HG02973 (cell line): ENCODE measurements around the gene ADAMTS14.

Experiments
- ATAC-seq: cut with Tn5 transposase; IDR thresholded peaks from one replicate; pipeline ENCODE4 v1.9.1; 2021; ENCODE audit warnings: moderate library complexity; ENCODE audit not compliant: unreplicated experiment

ADAMTS14 gene

DNA sequence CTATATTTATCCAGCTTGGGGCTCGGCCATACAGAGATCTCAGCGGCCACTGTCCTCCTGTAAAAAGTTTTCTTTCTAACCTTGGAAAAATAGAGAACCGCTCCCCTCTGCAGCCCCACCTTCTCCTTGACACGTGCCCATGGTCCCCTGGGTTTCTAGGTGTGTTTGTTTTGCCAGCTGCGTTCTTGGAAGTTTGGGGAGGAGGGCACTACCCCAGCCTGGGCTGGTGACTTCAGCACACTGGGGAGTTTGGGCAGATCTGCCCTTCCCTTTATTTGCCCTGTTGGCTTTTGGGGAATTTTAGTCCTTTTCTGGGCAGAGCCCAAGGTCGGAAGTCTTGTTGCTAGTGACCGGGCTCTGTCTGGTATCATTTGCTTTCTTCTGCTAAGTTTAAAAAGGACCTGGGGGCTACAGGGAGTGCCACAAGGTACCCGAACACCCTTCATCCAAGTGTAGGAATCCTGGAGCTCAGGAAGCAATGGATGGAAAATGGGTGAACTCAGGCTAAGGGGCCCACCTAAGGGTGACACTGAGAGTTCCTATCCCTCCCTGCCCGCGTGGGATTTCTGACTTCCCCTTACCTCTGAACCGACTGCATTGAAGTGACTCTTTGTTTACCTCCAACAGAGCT, 1.7 kb downstream of the ADAMTS14 start:
- ATAC-seq, result no peak

DNA sequence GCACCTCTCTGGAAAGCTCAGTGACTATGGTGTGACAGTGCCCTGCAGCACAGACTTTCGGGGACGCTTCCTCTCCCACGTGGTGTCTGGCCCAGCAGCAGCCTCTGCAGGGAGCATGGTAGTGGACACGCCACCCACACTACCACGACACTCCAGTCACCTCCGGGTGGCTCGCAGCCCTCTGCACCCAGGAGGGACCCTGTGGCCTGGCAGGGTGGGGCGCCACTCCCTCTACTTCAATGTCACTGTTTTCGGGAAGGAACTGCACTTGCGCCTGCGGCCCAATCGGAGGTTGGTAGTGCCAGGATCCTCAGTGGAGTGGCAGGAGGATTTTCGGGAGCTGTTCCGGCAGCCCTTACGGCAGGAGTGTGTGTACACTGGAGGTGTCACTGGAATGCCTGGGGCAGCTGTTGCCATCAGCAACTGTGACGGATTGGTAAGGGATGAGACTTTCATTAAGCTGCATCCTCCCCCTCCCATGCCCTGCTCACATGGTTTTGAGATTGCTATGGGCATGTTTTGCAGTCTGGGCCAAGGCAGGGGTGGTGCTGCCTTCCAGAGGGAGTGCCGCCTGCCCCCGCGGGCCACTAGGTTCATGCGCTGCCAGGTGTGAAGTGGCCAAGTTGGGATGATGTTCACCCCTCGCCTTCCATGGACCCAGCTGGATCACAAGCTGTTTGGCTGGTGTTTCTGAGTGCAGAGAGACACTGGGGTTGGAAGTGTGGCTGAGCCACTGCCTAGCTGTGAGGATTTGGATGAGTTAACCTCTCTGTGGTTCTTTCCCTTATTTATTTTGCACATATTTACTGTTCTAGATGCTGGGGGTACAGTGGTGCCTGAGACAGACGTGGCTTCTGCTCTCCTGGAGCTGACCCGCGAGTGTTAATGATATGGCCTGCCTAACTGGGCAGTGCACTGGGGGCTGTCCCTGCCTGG, 2.5 kb downstream of the ADAMTS14 start:
- ATAC-seq, result no peak

DNA sequence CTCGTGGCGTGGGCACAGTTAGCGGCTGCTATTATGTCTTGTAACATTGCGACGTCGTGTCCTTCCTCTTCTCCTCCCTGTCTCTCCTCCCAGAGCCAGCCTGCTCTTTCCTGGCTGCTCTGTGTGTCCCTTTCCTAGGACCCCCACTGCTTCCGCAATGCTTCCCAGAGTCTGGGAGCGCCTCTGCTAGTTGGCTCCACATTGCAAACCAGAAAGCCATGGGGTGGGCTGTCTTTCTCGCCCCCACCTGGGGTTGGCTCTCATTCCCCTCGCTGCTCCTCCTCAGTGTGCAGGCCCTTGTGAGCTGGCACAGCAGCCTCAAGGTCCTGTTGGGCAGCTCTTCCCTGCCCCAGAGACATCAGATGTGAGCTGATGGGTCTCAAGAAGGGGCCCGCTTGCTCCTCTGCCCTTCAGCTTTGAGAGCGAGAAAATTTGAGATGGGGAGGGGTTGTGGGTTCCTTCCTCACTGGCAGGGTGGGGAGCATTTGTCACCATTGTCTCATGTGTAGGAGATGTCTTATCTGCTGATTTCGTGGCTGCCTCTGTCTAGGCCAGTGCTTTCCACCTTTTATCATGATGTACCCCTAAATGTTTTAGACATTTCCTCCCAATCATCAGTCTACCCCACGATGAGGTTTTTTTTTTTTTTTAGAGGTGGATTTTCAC, 3.3 kb downstream of the ADAMTS14 start:
- no peak for ATAC-seq

DNA sequence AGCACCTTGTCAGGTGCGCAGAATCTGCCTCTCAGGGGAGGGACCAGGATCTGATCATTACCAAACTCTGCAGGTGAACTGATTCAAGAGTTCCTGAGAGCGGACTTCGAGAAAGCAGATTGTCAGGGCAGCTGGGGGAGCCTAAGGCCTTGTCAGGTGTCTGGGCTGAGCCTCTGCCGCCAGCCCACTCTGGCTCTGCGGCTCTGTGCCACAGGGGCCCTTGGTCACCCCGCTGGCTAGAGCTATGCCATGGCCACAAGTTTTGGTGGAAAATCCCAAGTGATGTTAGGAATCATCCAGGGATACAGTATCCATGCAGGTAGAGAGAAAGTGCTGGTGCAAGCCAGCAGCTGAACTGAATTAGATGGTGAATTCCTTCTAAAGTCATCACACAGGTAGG, 4.2 kb downstream of the ADAMTS14 start:
- no peak for ATAC-seq

DNA sequence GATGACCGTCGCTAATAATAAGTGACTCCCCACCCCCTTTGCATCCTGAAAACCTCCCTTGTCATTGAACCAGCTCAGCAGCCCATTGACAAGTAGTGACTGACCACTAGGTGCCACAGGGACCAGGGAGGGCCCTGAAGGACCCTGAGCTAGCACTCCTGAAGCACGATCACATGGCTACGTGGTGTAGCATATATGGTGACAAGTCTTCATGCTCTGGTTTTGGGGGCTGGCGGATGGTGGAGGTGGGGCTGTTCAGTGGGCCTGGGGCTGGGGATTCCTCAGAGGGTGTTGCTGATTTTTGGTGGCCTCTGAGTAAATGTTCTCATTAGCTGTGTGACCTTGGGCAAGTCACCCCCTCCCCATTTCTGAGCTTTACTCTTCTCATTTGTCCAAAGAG, 4.7 kb downstream of the ADAMTS14 start:
- no peak for ATAC-seq

DNA sequence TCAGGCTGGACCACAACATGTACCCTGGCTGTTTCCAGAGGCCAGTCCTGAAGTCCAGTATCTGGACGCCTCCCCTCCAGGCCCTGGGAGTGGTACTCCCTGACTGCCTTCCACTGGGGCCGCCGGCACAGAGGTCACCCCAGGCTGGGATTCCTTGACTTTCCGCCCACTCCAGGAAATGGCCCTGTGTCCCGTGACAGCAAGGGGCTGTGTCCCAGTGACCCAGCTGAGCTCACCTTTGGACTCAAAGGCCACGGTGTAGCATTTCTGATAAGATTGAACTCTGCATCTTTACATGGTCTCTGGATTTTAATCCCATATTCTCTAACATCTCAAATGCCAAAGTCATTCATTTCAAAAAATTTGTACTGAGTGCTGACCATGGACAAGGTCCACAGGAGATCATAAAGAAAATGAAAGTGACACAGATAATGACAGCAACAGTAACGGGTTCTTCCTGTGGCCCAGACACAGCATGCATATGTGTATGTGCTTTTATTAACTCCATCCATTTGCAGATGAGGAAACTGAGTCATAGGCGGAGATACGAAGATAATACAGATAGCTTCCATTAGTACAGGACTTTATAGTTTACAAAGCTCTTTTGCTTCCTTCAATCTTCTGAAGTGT, 5.4 kb downstream of the ADAMTS14 start:
- ATAC-seq, result no peak

DNA sequence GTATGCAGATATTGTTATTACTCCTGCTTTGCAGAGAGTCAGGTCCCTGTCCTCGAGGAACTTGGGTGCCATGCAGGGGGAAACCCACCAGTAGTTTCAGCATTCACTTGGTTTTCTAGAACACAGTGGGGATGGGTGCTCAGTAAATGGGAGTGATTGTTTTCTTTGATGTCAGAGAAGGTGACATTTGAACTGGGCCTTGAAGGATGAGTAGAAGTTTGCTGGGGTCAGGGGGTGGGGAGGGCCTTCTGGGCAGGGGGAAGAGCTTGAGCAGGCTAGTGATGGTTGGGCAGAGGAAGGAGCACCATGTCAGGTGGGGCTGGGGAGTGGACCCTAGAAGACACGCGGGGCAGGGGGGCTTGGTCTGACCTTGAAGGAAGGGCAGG, 5.9 kb downstream of the ADAMTS14 start:
- no peak for ATAC-seq

DNA sequence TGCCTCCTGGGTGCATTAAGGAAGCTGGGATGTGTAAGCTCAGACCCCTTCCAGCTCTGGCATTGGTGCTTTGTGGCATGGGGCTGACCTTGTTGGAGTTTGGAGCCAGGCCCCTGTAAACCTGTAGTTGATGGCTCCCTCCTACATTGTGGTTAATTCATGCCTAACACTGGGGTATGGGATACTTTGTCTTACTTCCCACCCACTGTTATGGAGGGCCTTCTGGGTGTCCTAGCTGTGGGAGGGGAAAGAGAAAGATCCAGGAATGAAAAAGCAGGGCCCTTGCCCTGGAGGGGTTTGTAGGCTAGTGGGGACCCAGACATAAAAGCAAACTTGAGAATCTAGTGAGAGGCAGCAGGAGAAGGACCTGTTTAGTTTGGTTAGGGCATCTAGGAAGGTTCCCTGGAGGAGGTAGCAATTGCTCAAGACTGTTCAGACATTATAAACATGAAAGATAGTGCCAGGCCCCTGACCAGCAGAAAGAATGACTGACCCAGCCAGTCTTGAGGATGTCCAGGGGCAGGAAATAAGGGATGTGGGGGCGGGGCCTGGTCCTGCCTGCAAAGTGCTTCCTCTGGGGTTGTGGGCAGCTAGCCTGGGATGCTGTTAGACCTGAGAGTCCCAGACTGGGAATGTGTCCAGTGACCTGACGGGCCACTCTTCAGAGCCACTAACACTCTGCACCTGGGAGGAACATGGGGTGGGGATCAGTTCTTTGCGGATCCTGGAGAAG, 6.6 kb downstream of the ADAMTS14 start:
- ATAC-seq, result no peak

DNA sequence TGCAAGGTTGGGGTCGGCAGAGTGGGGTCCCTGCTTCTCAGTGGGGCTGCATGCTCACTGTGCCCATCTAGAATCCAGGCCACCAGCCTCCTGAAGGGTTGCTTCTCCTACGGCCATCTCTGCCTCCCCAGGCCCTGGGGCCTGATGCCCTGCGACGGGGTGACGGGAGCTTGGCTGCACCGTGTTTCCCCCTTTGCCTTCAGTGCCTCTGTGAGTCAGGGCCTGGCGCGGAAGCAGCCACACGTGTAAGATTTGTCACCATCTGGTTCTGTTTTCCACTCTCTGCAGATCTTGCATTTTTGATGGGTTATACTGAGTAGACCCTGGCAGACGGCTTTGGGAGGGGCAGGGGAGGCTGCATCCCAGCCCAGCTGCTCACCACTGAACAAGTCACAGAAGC, 7.2 kb downstream of the ADAMTS14 start:
- no peak for ATAC-seq

DNA sequence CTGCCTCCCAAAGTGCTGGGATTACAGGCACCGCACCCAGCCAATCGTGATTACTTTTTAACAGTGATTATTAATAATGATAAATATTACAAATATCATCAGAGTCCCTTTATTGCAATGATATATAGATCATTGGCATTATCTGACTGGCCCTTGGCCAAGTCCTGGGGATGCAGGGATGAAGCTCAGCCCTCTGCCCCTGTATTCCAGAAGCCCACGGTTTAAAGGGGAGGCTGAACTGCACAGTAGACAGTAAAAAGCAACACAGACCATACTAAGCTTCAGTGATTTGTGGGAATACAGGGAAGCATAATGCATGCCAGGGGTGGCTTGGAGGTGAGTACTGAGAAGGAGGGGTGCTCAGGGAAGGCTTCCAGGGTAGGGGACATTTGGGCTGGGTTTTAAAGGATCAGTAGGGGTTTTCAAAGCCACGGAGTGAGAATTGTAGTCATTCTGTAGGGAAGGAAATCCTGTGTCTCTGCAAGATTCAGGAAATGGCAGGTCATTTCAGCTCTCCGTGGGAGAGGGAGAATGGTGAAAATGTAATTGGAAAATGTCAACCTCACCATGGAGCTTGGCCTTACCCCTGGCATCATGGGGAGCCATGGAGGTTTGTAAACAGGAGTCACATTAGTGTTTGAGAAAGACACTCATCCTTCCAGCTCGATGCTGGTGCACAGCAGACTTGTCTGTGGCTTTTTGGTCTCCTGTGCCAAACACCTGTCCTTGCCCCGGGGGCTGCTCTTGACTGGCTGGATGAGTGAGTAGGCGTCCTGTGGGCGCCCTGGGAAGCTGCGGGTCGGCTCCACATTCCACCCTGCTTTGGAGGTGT, 8.8 kb downstream of the ADAMTS14 start:
- ATAC-seq, result no peak

DNA sequence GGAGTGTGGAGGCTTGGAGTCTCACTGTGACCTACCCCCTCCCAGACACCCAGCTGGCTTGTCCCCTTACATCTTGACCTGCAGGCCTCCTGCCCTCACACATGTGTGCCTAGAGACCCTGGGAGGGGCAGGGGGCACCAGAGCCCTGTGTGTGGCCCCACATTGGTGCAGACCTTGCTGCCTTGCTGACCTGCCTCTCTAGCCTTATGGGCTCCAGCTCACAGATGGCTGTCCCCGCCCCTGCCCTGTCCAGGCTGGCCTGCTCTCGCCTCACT, 9.4 kb downstream of the ADAMTS14 start:
- no peak for ATAC-seq

DNA sequence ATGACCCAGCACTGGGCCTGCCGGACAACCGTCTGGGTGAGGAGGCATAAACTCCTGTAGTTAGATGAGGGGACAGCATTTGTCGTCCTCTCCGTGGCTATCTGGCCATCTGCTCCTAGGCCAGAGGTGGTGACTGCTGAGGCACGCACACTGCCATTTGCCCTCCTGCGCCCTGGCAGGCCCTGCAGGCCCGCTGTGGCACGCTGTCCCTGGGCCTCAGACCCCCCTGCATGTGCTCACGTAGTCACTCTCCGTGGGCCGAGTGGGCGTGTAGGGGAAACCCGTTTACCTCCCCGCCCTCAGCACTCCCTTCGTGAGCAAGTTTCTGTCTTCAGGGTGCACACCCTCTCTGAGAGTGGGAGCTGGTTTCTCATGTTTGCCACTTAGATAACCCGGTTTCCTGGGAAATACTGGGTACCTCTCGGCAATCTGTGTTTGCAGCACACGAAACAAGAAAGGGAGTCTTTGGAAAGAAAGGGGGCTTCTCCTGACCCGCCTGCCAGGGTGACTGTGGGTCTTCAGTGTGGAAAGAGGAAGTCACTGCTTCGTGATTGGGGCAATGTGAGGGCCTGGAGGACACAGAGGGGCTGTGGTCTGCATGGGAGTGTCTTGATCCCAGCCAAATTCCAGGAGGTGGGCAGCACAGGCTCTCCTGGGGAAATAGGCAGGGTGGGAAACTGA, 10.8 kb downstream of the ADAMTS14 start:
- ATAC-seq, result no peak

DNA sequence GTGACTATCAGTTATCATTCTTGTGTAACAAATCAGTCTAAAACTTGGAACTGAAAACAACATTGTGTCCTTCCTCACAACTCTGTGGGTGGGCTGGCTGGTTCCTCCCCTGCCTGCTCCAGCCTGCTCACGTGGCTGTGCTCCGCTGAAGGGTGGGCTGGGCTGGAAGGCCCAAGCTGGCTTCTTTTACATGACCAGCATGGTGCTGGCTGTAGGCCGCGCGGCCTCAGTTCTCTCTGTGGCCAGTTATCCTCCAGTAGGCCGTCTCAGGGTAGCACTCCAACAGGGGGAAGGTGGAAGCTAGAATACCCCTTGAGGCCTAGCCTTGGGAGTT, 11.3 kb downstream of the ADAMTS14 start:
- ATAC-seq, result no peak

DNA sequence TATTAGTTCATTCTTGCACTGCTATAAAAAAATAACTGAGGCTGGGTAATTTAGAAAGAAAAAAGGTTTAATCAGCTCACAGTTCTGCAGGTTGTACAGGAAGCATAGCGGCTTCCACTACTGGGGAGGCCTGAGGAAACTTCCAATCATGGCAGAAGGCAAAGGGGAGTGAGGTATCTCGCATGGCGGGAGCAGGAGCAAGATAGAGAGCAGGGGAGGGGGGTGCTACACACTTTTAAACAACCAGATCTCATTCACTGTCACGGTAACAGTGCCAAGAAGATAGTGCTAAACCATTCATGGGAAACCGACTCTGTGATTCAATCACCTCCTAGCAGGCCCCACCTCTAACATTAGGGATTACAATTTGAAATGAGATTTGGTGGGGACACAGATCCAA, 11.6 kb downstream of the ADAMTS14 start:
- ATAC-seq, result no peak

DNA sequence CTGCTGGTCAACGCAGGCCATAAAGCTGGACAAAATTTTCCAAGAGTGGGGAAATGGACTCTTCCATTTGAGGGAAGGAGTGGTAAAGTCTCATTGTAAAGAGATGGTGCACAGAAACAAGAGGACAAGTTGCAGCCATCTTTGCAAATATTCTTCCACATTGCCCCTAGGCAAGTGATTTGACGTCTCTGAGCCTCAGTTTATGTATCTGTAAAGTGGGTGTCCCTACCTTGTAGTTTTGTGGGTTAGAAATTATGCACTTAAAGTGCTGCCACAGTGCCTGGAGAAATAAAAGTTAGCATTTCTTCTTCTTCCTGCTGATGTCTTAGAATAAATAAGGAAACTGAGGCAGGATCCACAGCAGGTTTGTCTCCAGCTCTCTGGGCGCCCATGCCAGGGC, 12.1 kb downstream of the ADAMTS14 start:
- ATAC-seq, result no peak

DNA sequence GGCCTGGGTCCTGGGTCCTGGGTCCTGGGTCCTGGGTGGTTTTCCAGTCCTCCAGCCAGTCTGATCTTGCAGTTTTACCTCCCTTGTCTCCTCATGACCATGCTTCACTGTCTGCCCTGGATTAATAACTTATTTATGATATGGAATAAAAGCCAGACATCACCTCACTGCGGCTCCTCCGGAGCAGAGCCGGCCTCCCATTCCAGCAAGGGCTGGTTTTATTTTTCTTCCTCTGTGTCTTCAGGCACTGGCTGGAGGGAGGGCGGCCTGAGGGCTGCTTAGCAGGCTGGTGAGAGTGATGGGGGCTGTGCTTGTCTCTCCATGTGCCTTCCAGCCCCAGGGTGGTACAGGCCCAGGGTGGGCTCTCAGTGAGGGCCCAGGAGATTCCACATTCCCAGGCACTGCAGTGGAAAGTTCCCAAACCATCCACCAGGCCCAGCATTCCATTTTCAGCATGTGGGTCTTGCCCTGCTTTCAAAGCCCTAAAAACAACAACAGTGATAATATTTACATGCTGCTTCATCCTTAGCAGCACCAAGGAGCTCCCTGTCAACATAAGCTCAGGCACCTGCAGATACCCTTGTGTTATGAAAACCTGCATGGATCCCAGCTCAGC, 12.6 kb downstream of the ADAMTS14 start:
- no peak for ATAC-seq

DNA sequence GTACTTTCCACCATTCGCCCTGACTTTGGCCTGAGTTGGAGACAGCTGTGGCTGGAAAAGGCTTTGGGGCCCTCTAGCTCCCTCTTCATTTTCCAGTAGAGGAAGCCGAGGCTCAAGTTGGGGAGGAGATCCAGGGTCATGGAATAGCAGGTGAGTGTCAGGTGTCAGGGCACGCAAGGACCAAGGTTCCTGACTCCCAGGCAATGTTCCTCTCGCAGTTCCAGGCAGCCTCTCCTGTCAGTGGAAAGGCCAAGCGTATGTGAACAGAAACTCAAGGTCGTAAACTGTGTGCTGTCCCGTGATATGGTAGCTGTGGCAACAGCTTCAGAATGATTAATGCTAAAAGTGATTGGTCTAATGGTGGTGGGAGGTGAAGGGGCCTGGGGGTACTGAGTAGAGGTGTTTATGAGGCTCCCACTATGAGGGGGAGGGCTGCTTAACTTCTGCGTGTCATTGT, 13.2 kb downstream of the ADAMTS14 start:
- no peak for ATAC-seq

DNA sequence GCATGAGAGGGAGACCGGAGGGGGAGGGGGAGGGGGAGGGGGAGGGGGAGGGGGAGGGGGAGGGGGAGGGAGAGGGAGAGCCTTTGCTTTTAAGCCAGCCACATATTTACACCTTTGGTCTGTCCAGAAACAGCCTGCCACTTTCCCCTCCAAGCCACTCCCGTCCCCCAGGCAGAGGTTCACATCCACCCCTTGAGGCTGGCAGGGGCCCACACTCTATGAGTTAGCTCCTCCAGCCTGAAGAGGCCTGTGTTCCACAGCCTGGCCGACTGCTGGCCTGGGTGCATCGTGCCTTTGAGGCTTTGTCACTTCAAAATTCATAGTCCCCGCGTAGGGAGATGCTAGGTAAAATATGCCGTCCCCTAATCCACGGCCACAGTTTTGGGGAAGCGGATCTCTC, 16.5 kb downstream of the ADAMTS14 start:
- ATAC-seq, result no peak

DNA sequence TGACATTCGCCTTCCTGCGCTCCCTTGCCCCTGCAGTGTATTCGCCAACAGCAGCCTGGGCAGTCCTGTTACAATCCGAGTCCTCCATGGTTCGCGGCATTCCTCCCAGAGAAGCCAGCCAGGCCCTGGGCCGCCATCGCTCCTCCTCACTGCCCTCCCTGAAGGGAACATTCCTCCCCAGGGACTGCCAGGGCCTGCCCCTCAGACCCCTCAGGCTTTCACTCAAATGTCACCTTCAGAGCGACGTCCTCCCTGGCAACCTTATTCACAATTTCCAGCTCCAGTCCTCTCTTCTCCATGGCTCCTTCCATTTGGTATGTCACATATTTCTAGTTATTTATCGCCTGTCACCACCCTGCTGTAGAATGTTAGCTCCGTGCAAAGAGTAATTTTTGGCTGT, 17.4 kb downstream of the ADAMTS14 start:
- no peak for ATAC-seq
